Thymus (tissue), 11 donors: Measurements from ENCODE around the gene OPTN. TPM values are rescaled to one million over a fixed set of nuclear protein-coding genes. Genes with fewer than 3 reads are reported as not detected.

ENCODE experiments used
- DNase-seq, 9 donors: peaks; one replicate each; pipeline ENCODE4 v3.0.0-alpha.2; 2013; ENCODE audit warnings: low spot score in 9 of 9, low read depth in 6 of 9, missing footprints in 1 of 9
- H3K27ac ChIP-seq, 2 donors: one replicate each; pipeline ENCODE4 v1.5.1; 2013; ENCODE audit warnings: control low read depth in 1 of 2, low read depth in 1 of 2, low read length in 1 of 2, mild to moderate bottlenecking in 1 of 2, moderate library complexity in 1 of 2
- H3K27me3 ChIP-seq, 2 donors: one replicate each; pipeline ENCODE4 v1.5.1; 2013; ENCODE audit warnings: low read length in 1 of 2; ENCODE audit not compliant: control insufficient read depth in 2 of 2, insufficient read depth in 1 of 2
- H3K36me3 ChIP-seq, 2 donors: one replicate each; pipeline ENCODE4 v1.5.1; 2013; ENCODE audit warnings: low read length in 1 of 2, mild to moderate bottlenecking in 1 of 2, moderate library complexity in 1 of 2; ENCODE audit not compliant: control insufficient read depth in 2 of 2, insufficient read depth in 2 of 2
- H3K4me1 ChIP-seq, 2 donors: one replicate each; pipeline ENCODE4 v1.5.1; 2013; ENCODE audit warnings: low read length in 2 of 2; ENCODE audit not compliant: control insufficient read depth in 2 of 2, insufficient read depth in 2 of 2
- H3K4me3 ChIP-seq, 2 donors: one replicate each; pipeline ENCODE4 v1.5.1; 2013; ENCODE audit warnings: low read length in 2 of 2, control low read depth in 1 of 2, mild to moderate bottlenecking in 1 of 2
- H3K9me3 ChIP-seq, 2 donors: one replicate each; pipeline ENCODE4 v1.5.1; 2013; ENCODE audit warnings: low read length in 1 of 2, mild to moderate bottlenecking in 1 of 2; ENCODE audit not compliant: control insufficient read depth in 2 of 2, insufficient read depth in 1 of 2
- WGBS: extraction: QIAGEN DNeasy Blood & Tissue Kit; methylation state at CpG from one replicate; pipeline ENCODE4 v1.1.7; 2013; 5-methylcytosine and 5-hydroxymethylcytosine counted together
- polyA plus RNA-seq: library from polyadenylated mRNA; stranded (reverse); fragments of 200-250 nt; gene quantifications from one replicate; pipeline ENCODE4 v1.2.3, GENCODE V29; 2013
- total RNA-seq: library from RNA; stranded (reverse); fragments of 120-200 nt; gene quantifications from one replicate; pipeline ENCODE4 v1.2.4, GENCODE V29; 2013
- donor health status: healthy.

OPTN gene
- total and polyA plus RNA-seq, 2 donors = 23.6 to 50.8 TPM

- H3K36me3 ChIP-seq = peaks cover 14 to 19% of the 10 kb centered on the region in 2 donors
- DNase-seq = no peak
- 96% methylated on average over 3 of the region's 3 CpGs for WGBS
- peaks cover 5 to 9% of the 10 kb centered on the region in 2 donors for H3K4me1 ChIP-seq
- H3K27me3 ChIP-seq = no peaks in the 10 kb centered on the region
- H3K4me3 ChIP-seq = no peak overlapping the region
- H3K27ac ChIP-seq = no peak overlapping the region
- no peaks in the 10 kb centered on the region for H3K9me3 ChIP-seq
Measured at GRCh38 chr10:13110908-13111307, 10.9 kb downstream of the OPTN start.

GRCh38 chr10:13113544-13113943, 13.6 kb downstream of the OPTN start:
- Histone ChIP-seq H3K36me3 (peaks cover 14 to 31% of the 10 kb centered on the region in 2 donors), H3K27ac (no peak overlapping the region), H3K4me3 (no peak overlapping the region), H3K4me1 (peaks cover 0 to 5% of the 10 kb centered on the region in 2 donors), H3K9me3 (no peaks in the 10 kb centered on the region), H3K27me3 (no peaks in the 10 kb centered on the region)
- WGBS = 97% methylated on average over 6 of the region's 6 CpGs
- DNase-seq = no peak

DNA sequence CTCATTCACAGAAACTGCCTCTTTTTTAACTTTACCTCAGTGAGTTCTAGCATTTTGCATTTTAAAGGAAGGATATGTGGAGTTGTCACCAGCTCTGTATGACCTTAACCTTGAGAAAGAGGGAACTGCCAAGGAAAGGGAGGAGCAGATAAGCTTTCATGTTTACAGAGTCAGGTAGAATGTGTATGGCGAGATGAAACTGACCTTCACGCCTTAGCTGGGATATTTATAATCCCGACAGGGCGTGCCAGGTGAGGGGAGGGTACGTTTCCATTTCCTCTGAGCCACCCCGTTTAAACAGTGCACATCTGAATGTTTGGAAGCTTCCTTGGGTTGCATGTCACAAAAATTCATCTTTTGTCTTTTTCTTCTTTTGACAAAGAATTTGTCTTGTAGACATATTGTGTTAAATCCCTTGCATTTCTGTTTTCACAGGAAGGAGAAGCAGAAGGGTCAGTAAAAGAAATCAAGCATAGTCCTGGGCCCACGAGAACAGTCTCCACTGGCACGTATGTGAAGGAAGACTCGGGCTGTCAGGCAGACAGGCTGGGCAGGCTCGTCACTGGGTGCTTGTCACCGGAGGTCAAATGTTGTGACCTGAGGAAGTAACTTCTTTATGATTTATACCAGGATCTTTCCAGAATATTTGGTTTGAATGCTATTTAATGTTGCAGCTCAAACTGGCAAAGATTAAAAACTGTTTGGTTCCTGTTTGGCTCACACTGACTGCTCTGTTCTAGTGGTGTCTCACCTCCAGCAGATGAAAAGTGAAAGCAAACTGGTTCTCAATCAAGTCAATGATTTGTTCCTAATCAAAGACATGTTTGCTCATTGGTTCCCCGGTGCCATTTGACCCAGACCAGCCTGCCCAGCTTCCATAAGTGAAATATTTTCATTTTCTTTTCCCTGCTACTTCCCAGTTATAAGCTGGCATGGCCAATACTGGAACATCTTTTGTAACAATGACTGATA, 16.2 kb downstream of the OPTN start:
- Histone ChIP-seq H3K27ac (no peak overlapping the region), H3K36me3 (peaks cover 8 to 30% of the 10 kb centered on the region in 2 donors)
- WGBS = 94% methylated on average over 12 of the region's 12 CpGs

GRCh38 chr10:13117841-13118783, 18.1 kb downstream of the OPTN start:
- H3K27ac ChIP-seq = no peak overlapping the region
- WGBS = 56% methylated on average over 14 of the region's 14 CpGs
- H3K36me3 ChIP-seq = peaks cover 4 to 20% of the 10 kb centered on the region in 2 donors
- DNase-seq = no peak
- no peaks in the 10 kb centered on the region for H3K27me3 ChIP-seq
- no peaks in the 10 kb centered on the region for H3K4me1 ChIP-seq
- H3K9me3 ChIP-seq = no peaks in the 10 kb centered on the region
- H3K4me3 ChIP-seq = no peak overlapping the region

More for the DNA sequence above, 16.2 kb downstream of the OPTN start:
- no peaks in the 10 kb centered on the region for H3K9me3 ChIP-seq
- no peak overlapping the region for H3K4me3 ChIP-seq
- no peak for DNase-seq
- no peaks in the 10 kb centered on the region for H3K4me1 ChIP-seq
- H3K27me3 ChIP-seq = no peaks in the 10 kb centered on the region

- Histone ChIP-seq H3K9me3 (no peaks in the 10 kb centered on the region), H3K27me3 (no peaks in the 10 kb centered on the region), H3K4me1 (no peaks in the 10 kb centered on the region), H3K27ac (no peak overlapping the region), H3K4me3 (no peak overlapping the region), H3K36me3 (peaks cover 0 to 19% of the 10 kb centered on the region in 2 donors)
- no peak for DNase-seq
- 98% methylated on average over 3 of the region's 3 CpGs for WGBS
Measured at GRCh38 chr10:13118784-13119410, 18.9 kb downstream of the OPTN start.

GRCh38 chr10:13120786-13121499, 21.0 kb downstream of the OPTN start:
- DNase-seq = no peak
- Histone ChIP-seq H3K4me1 (no peaks in the 10 kb centered on the region), H3K27ac (no peak overlapping the region), H3K36me3 (peaks cover 0 to 19% of the 10 kb centered on the region in 2 donors), H3K27me3 (no peaks in the 10 kb centered on the region), H3K4me3 (no peak overlapping the region), H3K9me3 (no peaks in the 10 kb centered on the region)
- 96% methylated on average over 10 of the region's 10 CpGs for WGBS

DNA sequence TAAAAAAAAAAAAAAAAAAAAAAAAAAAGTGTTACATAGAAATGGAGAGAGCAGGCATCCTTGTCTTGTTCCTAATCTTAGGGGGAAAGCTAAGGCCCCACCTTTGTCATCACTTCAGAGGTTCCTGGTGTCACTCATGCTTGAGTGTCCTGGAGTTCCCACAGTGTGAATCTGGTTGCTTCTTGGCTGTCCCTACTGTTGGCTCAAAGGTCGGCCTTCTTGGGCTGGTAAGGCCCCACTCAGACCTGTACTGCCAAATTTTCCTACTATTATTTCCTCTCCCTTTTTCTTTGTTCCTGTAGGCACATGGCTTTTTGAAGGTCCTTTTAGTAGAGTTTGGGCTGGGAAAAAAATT, 21.5 kb downstream of the OPTN start:
- H3K36me3 ChIP-seq = peaks cover 0 to 14% of the 10 kb centered on the region in 2 donors
- DNase-seq = no peak
- H3K4me1 ChIP-seq = no peaks in the 10 kb centered on the region
- H3K9me3 ChIP-seq = no peaks in the 10 kb centered on the region
- WGBS = 100% methylated on average over 1 of the region's 1 CpG
- no peaks in the 10 kb centered on the region for H3K27me3 ChIP-seq
- H3K4me3 ChIP-seq = no peak overlapping the region
- no peak overlapping the region for H3K27ac ChIP-seq

GRCh38 chr10:13136651-13137050, 36.7 kb downstream of the OPTN start:
- Histone ChIP-seq H3K4me3 (no peak overlapping the region), H3K27me3 (no peaks in the 10 kb centered on the region), H3K27ac (no peak overlapping the region), H3K36me3 (peaks cover 3 to 34% of the 10 kb centered on the region in 2 donors), H3K4me1 (no peaks in the 10 kb centered on the region), H3K9me3 (no peaks in the 10 kb centered on the region)
- DNase-seq = no peak
- 98% methylated on average over 8 of the region's 8 CpGs for WGBS
